ENCODE data around the gene LYL1.

The LYL1 gene

DNA sequence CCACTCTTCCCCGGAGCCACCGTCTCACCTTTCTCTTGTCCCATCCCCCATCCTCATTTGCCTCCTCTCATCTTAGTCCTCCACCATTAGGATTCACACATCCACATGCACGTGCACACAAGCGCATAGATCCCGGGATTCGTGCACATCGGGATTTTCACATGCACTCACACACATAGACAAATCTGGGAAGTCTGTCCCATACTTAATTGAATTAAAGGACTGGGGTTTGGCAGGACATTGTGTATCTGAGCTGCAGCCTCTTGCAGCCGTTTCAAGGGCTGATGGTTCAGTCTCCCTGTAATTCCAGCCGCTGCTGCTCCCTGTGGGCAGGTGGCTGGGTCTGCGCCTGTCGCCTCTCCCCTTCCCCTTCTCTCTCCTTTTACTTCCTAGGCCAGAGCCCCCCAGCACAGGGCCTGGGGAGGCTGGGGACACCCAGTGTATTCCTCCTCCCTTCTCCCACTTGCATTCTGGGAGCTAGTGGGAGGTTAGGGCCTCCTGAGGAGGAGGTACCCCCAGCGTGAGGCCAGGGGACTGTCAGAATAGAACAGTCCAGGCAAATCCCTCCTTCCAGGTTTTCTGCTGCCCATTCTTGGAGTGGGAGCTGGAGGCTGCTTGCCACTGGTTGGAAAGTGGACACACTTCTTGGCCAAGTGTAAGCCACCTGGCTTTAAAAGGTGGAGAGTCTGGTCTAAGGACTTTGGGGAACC, 43.6 kb downstream of the LYL1 start:
- no peaks in the 10 kb centered on the region for H3K9me3 ChIP-seq (replicated peaks in 1 of 11)
- peaks cover 0 to 91% (median 53%) of the 10 kb centered on the region in 11 experiments; a peak in 14 of 22 replicates for H4K20me1 ChIP-seq
- no peaks in the 10 kb centered on the region for H3K27me3 ChIP-seq
- no peak overlapping the region for H3K27ac ChIP-seq
- no peak for TF ChIP-seq Cebpa-rat (IDR thresholded peaks at IDR 0.05)
- H3K36me3 ChIP-seq = no peaks in the 10 kb centered on the region
- peaks cover 21 to 83% (median 66%) of the 10 kb centered on the region in 10 experiments for H3K4me1 ChIP-seq
- peak overlapping the region in 1 of 11 experiments; percentile 15; a peak in 1 of 22 replicates for H3K4me2 ChIP-seq
- no peak overlapping the region for H3K9ac ChIP-seq
- no peak overlapping the region for H3K4me3 ChIP-seq

DNA sequence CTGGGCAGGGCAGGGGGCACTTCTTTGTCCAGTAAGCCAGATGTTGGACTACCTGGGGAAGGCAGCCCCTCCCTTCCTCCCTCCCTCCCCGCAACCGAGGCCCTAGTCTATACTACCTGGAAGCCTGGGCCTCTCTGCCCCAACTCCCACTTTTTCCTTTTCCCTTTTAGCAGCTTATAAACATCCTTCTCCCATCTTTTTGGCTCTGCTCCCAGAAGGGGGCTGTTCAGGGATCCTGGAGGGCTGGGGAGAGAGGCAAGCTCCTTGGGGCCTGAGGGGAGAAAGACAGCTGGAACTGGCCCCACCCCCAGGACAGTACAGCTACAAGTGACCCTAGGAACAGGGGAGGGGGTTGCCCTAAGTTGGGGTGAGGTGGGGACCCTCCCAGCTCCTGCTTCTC, 44.9 kb downstream of the LYL1 start:
- no peak overlapping the region for H3K4me3 ChIP-seq
- H3K27me3 ChIP-seq = no peaks in the 10 kb centered on the region
- TF ChIP-seq Cebpa-rat (IDR thresholded peaks at IDR 0.05) = no peak
- peak overlapping the region in 2 of 11 experiments; percentile 4 to 15; a peak in 1 of 22 replicates for H3K9ac ChIP-seq
- peaks cover 0 to 92% (median 58%) of the 10 kb centered on the region in 11 experiments; a peak in 16 of 22 replicates for H4K20me1 ChIP-seq
- H3K27ac ChIP-seq = no peak overlapping the region
- no peaks in the 10 kb centered on the region for H3K9me3 ChIP-seq (replicated peaks in 1 of 11)
- H3K36me3 ChIP-seq = no peaks in the 10 kb centered on the region
- H3K4me2 ChIP-seq = no peak overlapping the region
- H3K4me1 ChIP-seq = peaks cover 16 to 85% (median 68%) of the 10 kb centered on the region in 10 experiments

DNA sequence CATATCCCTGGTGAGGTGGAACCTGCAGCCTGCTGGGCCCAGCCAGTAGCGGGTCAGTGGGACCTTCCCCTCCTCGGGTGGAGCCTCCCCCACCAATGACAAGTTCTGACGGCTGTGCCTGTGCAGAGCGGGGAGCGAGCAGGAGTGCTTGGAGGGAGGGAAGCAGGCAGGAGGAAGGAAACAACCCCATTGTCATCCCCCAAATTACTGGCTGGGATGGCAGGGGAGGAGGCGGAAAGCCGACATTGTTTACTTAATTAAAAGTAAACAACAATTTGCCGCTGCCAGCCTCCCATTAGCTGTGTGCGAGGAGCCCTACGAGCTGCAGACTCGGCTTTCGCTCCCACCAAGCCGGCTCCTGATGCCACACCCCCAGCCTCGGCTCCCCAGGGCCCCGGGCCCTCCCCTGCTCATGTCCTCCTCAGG, 45.5 kb downstream of the LYL1 start:
- H3K36me3 ChIP-seq = no peaks in the 10 kb centered on the region
- TF ChIP-seq Cebpa-rat (IDR thresholded peaks at IDR 0.05) = no peak
- no peak overlapping the region for H3K4me2 ChIP-seq
- H3K4me1 ChIP-seq = peaks cover 17 to 85% (median 68%) of the 10 kb centered on the region in 10 experiments
- H3K4me3 ChIP-seq = no peak overlapping the region
- no peaks in the 10 kb centered on the region for H3K27me3 ChIP-seq
- H3K9ac ChIP-seq = peak overlapping the region in 3 of 11 experiments; percentile 13 to 37 (median 15); a peak in 2 of 22 replicates
- no peak overlapping the region for H3K27ac ChIP-seq
- peaks cover 0 to 92% (median 58%) of the 10 kb centered on the region in 11 experiments; a peak in 18 of 22 replicates for H4K20me1 ChIP-seq
- no peaks in the 10 kb centered on the region for H3K9me3 ChIP-seq (replicated peaks in 1 of 11)

DNA sequence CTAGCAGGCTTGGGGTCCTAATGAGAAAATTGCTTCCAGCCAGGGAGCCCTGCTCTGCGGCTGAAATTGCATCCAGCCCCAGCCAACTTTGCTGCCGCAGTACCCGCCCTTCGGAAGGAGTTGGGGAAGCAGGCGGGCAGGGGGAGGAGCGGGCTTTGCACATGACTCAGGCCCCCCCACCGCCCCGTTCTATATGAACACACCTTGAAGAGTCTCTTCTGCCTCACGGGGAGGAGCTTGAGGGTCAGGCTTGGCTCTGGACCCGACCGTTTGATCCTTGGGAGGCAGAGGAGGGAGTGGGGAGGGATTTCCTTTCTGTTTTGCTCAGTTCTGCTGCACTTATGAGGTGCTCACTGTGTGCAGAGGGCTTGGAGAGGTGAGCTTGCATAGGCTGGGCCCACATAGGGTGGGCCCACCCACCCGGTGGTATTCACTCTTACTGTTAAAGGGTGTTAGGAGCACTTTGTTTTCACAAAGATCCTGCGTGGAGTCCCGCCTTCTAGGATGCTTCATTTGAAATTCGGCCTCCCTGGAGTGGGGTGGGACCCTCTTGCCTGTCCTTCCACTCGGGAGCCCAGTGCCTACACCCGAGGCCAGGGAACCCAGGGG, 46.5 kb downstream of the LYL1 start:
- no peak overlapping the region for H3K27ac ChIP-seq
- TF ChIP-seq Cebpa-rat (IDR thresholded peaks at IDR 0.05) = no peak
- no peaks in the 10 kb centered on the region for H3K9me3 ChIP-seq (replicated peaks in 1 of 11)
- peak overlapping the region in 6 of 11 experiments; percentile 40 to 74 (median 64); a peak in 7 of 22 replicates for H3K4me2 ChIP-seq
- peak overlapping the region in 3 of 11 experiments; percentile 51 to 65 (median 55); a peak in 3 of 22 replicates for H3K9ac ChIP-seq
- no peak overlapping the region for H3K4me3 ChIP-seq
- peaks cover 0 to 93% (median 61%) of the 10 kb centered on the region in 11 experiments; a peak in 18 of 22 replicates for H4K20me1 ChIP-seq
- peaks cover 0 to 4% (median 0%) of the 10 kb centered on the region in 11 experiments; a peak in 1 of 22 replicates for H3K27me3 ChIP-seq
- H3K36me3 ChIP-seq = no peaks in the 10 kb centered on the region
- peaks cover 22 to 85% (median 69%) of the 10 kb centered on the region in 10 experiments for H3K4me1 ChIP-seq

DNA sequence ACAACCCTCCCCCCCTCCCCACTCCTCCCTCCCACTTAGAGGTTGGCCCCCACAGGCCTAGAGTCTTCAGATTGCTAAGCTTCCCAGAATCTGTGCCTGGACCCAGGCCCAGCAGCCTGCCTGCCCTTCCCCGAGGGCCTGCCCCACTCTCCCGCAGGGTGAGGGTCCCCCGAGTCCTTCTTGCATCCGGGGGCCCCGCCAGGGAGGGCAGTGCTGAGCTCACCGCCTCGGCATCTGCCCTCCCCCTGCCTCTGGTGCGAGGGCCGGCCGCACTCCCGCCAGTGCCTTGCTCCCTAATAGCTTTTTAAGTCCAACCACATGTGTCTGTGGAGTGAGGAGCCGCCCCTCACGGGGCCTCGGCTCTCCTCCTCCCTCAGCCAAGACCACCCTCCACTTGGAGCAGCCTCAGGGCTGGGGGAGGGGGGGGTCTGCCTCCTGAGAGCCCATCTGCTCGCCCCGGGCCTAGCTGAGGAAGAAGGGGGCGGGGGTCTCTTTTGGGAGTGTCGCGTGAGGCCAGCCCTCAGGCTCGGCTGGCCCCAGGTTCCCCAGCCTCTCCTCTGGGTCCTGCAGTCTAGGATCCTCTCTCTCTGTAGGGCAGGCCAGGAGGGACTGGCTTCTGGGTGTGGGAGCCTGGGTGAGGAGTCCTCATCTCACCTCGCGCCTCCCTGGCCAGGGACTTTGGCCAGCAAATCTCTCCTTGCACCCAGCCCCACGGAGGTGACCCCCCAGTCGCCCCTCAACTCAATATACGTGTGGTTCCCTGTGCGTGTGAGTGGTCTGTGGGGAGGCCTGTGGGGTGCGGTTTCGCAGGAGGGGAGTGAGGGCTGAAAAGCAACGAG, 47.2 kb downstream of the LYL1 start:
- peaks cover 0 to 4% (median 0%) of the 10 kb centered on the region in 11 experiments; a peak in 1 of 22 replicates for H3K27me3 ChIP-seq
- H3K36me3 ChIP-seq = no peaks in the 10 kb centered on the region
- no peaks in the 10 kb centered on the region for H3K9me3 ChIP-seq (replicated peaks in 1 of 11)
- H3K9ac ChIP-seq = peak overlapping the region in 8 of 11 experiments; percentile 24 to 65 (median 48); a peak in 11 of 22 replicates
- H3K4me2 ChIP-seq = peak overlapping the region in 9 of 11 experiments; percentile 14 to 74 (median 59); a peak in 16 of 22 replicates
- no peak for TF ChIP-seq Cebpa-rat (IDR thresholded peaks at IDR 0.05)
- peaks cover 20 to 85% (median 69%) of the 10 kb centered on the region in 10 experiments for H3K4me1 ChIP-seq
- H4K20me1 ChIP-seq = peaks cover 0 to 97% (median 65%) of the 10 kb centered on the region in 11 experiments; a peak in 18 of 22 replicates
- peak overlapping the region in 4 of 11 experiments; percentile 16 to 40 (median 35); a peak in 4 of 22 replicates for H3K27ac ChIP-seq
- H3K4me3 ChIP-seq = no peak overlapping the region

DNA sequence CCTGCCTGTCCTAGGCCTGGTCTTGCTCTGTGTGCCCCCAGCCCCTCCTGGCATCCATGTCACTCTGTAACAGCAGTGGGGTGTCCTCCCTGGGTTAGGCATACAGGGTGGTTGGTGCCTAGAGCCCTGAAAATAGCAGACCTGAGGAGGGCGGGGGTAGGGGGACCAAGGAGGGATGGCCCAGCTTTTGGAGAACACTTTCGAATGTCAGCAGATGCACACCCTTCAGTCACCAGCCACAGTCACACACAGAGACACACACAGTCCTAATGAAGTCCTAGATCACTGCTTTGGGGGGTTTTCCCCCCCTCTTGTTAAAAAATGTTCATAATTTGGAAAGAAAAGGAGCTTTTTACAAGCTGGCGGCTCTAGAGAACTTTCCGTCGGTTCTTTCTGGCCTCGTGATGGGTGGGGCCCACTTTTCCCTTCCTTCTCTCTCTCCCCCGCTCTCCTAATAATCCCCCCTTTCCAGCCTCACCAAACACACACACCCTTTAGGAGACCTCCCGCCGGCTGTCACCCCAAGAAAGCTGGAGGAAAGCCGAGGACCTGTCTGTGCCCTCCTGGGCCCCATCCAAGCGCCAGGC, 47.9 kb downstream of the LYL1 start:
- H4K20me1 ChIP-seq = peaks cover 0 to 97% (median 66%) of the 10 kb centered on the region in 11 experiments; a peak in 18 of 22 replicates
- H3K4me1 ChIP-seq = peaks cover 15 to 85% (median 68%) of the 10 kb centered on the region in 10 experiments
- peak overlapping the region in 7 of 11 experiments; percentile 23 to 71 (median 59); a peak in 11 of 22 replicates for H3K4me2 ChIP-seq
- peak overlapping the region in 6 of 11 experiments; percentile 18 to 41 (median 22); a peak in 5 of 22 replicates for H3K9ac ChIP-seq
- no peak for TF ChIP-seq Cebpa-rat (IDR thresholded peaks at IDR 0.05)
- H3K27ac ChIP-seq = no peak overlapping the region
- H3K36me3 ChIP-seq = no peaks in the 10 kb centered on the region
- no peak overlapping the region for H3K4me3 ChIP-seq
- peaks cover 0 to 4% (median 0%) of the 10 kb centered on the region in 11 experiments; a peak in 1 of 22 replicates for H3K27me3 ChIP-seq
- H3K9me3 ChIP-seq (replicated peaks in 1 of 11) = no peaks in the 10 kb centered on the region

DNA sequence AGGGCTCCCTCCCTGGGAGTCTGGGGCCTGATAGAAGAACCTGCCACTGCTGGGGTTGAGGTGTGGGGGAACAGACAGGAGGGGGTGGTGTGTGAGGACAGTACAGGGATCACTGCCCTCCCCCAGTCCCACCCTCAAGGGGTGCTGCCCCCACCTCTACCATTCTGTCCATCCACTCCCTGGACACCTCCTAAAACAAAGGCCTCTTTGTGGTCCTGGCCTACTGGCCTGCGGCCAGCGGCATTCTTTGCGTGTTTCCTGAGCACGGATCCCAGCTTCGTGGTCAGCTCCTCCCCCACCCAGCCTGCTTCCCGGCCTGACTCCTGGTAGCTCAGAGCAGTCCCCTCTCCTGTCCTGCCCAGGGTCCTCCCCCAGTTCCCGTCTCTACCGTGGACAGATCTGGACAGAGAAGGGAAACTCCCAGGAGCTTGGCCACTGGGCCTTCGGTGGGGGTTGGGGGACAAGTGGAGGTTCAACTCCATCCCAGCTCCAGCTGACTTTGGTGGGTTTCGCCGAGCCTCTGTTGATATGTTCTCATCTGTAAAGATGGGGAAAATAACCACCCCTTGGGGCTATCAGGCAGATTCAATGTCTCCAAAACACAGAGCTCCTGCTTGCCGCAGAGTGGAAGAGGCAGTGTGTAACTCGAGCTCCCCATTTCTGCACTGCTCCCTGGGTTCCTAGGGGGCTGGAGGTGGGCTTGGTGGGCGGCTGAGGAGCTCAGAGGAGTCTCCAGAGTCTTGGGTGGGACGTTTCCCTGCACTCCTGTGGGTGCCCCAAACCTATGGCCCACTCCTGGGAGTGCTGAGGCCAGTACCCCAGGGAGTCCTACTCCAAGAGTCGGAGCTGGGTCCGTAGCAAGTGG, 48.7 kb downstream of the LYL1 start:
- H3K4me1 ChIP-seq = peaks cover 15 to 82% (median 67%) of the 10 kb centered on the region in 10 experiments
- no peaks in the 10 kb centered on the region for H3K9me3 ChIP-seq (replicated peaks in 1 of 11)
- H3K9ac ChIP-seq = peak overlapping the region in 5 of 11 experiments; percentile 18 to 41 (median 24); a peak in 5 of 22 replicates
- H3K27me3 ChIP-seq = peaks cover 0 to 4% (median 0%) of the 10 kb centered on the region in 11 experiments; a peak in 1 of 22 replicates
- no peak overlapping the region for H3K4me3 ChIP-seq
- peak overlapping the region in 7 of 11 experiments; percentile 26 to 71 (median 59); a peak in 10 of 22 replicates for H3K4me2 ChIP-seq
- H4K20me1 ChIP-seq = peaks cover 0 to 97% (median 71%) of the 10 kb centered on the region in 11 experiments; a peak in 18 of 22 replicates
- H3K36me3 ChIP-seq = no peaks in the 10 kb centered on the region
- TF ChIP-seq Cebpa-rat (IDR thresholded peaks at IDR 0.05) = no peak
- no peak overlapping the region; a peak in 1 of 22 replicates for H3K27ac ChIP-seq
